Left lobe of liver (tissue), 2 donors: ENCODE measurements around the gene CCDC88C. TPM values are rescaled to one million over a fixed set of nuclear protein-coding genes. Genes with fewer than 3 reads are reported as not detected.
"Not testable (repeated sequence)": the region's sequence is repeated elsewhere in the genome, so short reads cannot be mapped to it uniquely, and the experiment has no call there.

ENCODE experiments used
- ATAC-seq: fragments of 200-7000 bp; cut with Tn5 transposase; one replicate; pipeline ENCODE4 v1.9.1; 2020; ENCODE audit warnings: mild to moderate bottlenecking, moderate library complexity
- DNase-seq: peaks from one replicate; pipeline ENCODE4 v3.0.0-alpha.2; 2020; ENCODE audit warnings: low spot score
- total RNA-seq: library from RNA; stranded (reverse); gene quantifications from one replicate; pipeline ENCODE4 v1.2.1, GENCODE V29; 2021
- donor health status: DM: no; HTN: no; CAD: no; lungs with moderate emphysema.
- donor health status: DM: no; HTN: yes; CAD: no.

CCDC88C gene
- total RNA-seq, 1 donor from 2014 or later = 4.1 TPM

DNA sequence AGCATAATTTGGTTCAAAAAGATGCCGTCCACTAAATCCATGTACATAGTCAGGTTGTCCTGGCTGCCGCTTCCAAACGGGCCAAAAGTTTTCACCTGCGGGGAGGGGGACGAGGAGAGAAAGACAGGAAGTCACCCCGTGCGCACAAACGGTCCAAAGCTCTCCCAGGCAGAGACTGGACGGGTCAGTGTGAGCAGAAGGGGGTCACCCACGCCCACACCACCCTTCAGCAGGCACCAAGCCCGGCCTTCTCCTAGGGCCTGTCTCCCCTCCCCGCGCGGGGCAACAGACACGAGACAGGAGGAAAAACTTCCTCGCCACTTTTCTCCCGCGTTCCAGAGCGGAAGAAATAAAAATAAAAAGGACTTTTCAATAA, 888 bp downstream of the CCDC88C start:
- no peak for DNase-seq
- ATAC-seq = no peak

DNA sequence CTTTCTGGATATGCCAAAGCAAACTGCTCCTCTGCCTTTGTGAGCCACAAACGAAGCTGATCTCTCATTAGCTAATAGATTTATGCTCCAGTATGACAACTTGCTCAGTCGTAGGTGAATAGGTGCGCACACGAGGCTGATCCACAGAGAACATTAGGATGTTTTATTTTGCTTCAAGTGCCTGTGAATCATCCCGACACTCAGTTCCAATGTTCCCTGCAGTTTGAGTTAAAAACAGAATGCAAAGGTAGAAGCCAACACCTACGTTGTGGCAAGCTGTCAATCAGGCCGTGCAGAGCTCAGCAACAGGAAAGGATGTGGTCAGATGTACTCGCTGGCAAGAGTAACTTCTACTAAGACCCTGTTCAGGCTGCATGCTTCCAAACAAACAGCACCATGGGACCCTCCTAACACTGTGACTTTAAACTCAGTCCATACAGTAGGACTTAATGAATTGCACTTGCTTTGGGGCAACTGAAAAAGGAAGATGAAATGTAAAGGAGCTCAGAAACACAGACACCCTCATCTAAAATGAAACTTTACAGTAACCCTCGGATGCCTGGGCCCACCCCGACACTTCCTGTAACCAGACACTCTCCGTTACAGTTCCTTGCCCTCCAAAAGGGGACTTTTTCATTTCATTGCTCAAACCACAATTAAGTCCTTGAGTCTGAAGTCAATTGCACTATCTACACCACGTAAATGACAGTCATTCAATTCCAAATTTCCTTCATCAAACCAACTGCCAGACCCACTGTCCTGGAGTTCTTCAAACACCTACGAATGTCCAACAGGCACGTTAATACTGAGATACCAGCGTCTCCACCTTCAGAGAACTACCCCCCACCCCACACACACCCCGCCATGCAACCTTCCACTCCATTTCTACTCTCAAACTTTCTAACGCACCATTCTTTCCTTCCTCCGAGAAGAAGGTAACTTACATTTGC, 1.6 kb downstream of the CCDC88C start:
- ATAC-seq (no peak), DNase-seq (no peak)

- ATAC-seq (no peak), DNase-seq (no peak)
Measured at GRCh38 chr14:91414475-91414833, 3.2 kb downstream of the CCDC88C start.

DNA sequence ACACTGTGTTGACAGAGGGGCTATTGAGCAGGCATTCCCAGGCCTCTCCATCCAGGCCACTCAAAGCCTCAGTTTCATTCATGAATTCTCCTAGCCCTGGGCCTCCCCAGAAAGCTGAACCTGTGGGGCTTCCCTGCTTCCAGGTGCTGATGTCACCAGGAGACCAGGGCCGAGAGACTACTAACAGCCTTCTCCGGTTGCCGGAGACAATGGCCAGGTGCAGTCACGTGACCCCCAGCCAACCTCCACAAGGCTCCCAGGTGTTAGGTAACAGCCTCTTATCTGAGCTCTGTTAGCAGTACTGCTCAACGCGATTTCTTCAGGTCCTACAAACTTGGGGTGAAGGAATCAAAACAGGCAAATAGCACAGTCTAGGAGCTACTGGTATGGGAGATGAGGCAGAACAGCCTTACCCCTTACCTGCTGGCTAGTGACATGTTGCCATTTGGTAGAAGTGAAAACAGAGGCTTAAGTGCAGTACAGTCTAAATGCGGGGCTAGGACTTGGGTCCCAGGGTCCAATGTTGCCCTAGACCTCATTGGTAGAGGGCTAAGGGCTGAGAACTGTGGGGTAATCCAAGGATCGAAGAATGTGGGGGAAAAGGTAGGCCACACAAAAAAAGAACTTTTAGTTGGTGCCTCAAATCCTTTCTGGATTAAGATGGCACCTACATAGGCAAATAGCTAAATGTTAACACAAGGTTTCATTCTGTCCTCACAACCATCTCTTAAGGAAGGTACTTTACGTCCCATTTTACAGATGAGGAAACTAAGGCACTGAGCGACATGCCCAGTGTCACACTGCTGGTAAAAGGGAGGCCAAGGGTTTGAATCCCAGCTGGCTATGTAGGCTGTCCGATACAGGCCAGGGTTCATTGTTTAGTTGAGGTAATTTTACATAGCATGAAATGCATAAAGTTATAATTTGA, 3.8 kb downstream of the CCDC88C start:
- DNase-seq (no peak), ATAC-seq (no peak)

DNA sequence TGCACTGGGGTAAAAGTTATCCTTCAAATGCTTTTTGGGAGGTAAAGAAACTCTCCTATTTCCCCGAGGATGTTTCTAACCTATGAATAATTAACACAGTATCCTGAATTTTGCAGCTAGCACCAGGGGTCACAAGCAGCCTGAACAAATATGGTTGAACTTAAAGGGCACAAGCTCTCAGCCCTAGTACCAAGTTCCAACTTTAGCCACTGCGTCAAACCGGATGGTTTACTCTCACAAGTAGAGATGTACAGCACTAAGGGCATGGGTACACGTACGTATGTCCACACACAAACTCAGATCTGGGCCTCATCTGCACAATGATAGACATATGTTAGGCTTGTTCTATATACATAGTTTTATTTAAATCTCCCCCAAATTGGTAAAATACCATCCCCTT, 4.7 kb downstream of the CCDC88C start:
- ATAC-seq = no peak
- no peak for DNase-seq

DNA sequence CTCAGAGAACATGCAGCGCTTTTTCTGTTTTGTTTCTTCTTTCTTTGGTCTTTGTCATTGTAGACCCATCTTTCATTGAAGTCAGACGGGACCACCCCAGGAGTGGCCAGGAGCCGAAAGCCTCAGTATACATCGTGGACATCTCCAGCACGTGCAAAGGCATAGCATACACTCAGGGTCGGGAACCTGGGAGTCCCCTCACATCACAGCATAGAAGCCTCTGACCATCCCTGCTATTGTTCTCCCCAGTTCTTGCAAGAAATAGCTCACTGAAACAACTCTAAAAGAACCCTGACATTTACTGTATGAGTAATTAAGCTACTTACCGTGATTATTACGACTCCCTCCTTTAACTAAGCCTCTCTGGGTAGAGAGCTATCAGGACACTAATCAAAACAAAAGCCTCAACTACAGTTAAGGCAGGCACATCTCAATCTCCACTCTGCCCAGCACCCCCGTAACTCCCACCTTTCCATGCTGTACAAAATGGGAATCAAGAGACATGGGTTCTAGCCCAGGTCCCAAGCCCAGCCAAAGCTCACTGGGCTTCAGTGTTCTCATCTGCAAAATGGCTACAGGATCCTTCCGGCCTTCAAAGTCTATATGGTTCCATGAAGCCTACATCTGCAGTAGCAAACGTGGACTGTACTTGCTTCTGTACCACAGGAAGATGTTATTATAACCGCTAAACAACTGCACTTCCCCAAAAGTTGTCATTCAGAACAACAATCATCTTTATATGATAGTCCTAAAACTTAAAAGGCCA, 6.7 kb downstream of the CCDC88C start:
- DNase-seq = no peak
- ATAC-seq = no peak

DNA sequence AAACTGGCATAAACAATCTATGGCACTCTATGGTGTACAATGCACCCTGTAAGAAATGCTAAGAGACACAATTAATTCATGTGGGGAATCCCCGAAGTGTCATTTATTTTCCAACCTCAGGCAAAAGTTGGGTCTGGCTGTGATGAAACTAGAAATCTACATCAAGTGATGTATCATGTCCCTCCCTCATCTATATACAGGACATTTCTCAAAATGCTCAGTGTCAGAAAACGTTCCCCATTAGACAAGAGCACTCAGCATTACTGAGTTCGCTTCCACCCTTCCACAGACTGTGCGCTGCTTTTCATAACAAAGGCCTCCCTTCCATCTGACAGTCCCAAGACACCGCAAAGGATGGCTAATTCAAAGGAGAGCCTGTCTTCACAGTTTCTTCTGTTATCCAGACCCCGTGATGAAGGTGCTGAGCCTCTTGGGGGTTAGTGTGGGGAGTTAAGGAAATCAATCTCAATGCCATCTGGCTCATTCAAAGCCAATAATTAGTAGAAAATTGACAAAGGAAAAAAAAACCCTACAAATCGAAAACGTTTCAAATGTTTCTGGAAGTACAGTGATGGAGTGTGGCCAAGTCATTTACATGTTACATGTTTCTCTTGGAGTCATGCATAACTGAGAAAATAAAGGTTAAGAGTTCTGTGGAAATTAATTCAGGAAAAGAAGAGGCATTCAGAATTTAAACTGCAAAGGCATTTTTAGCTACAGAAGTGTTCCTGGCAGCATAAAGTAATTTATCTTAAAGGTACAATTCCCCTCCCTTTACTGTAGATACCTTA, 7.5 kb downstream of the CCDC88C start:
- ATAC-seq (no peak), DNase-seq (no peak)

GRCh38 chr14:91409240-91409639, 8.4 kb downstream of the CCDC88C start:
- DNase-seq, ATAC-seq: not testable (repeated sequence)

GRCh38 chr14:91406982-91407381, 10.6 kb downstream of the CCDC88C start:
- DNase-seq (no peak), ATAC-seq (no peak)

DNA sequence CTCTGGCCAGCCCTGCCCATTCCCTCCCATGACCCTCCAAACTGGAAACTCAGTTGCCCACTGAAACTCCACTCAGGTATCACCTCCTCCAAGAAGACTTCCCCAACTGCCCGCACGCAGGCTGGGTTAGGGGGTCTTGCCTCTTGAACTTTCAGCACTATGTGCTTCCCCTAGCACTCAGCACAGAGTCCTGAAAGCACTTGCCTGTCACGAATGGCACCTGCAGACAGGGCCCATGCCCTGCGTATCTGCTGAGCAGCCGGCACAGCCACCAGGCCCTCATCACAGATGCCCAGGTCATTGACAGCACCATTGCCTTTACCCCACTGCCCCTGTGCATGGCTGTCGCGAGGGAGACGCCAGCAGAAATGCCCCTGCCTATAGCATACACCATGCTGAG, 11.2 kb downstream of the CCDC88C start:
- no peak for ATAC-seq
- no peak for DNase-seq

GRCh38 chr14:91405724-91406435, 11.7 kb downstream of the CCDC88C start:
- DNase-seq (no peak), ATAC-seq (peak; percentile 40)

DNA sequence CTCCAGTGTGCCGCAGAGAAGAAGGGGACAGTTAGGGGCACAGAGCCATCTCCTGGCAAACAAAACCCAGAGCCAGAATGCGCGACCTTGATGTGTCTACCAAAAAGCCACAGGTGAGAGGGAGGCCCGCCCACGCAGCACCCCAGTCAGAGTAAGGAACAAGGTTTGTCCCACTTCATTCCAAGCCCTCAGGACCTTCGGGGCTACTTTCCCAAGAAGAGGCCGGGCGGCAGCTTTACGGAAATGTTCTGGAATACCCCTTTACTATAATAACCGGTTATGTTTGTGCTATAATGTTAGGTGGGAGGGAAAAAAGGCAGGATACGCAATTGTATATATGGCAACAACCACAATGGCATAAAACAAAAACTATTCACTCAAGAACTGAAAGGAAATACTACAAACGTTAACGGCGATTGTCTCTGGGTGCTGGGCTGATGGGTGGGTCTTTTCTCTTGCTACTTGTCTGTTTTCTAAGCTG, 12.3 kb downstream of the CCDC88C start:
- ATAC-seq = no peak
- DNase-seq = no peak

GRCh38 chr14:91402771-91403600, 14.6 kb downstream of the CCDC88C start:
- ATAC-seq (peak; percentile 39), DNase-seq (no peak)

- DNase-seq (no peak), ATAC-seq (no peak)
Measured at GRCh38 chr14:91402348-91402747, 15.3 kb downstream of the CCDC88C start.

GRCh38 chr14:91401751-91402150, 15.9 kb downstream of the CCDC88C start:
- no peak for ATAC-seq

GRCh38 chr14:91400696-91401095, 16.9 kb downstream of the CCDC88C start:
- ATAC-seq (no peak), DNase-seq (no peak)

More at GRCh38 chr14:91401751-91402150, 15.9 kb downstream of the CCDC88C start:
- DNase-seq = no peak

DNA sequence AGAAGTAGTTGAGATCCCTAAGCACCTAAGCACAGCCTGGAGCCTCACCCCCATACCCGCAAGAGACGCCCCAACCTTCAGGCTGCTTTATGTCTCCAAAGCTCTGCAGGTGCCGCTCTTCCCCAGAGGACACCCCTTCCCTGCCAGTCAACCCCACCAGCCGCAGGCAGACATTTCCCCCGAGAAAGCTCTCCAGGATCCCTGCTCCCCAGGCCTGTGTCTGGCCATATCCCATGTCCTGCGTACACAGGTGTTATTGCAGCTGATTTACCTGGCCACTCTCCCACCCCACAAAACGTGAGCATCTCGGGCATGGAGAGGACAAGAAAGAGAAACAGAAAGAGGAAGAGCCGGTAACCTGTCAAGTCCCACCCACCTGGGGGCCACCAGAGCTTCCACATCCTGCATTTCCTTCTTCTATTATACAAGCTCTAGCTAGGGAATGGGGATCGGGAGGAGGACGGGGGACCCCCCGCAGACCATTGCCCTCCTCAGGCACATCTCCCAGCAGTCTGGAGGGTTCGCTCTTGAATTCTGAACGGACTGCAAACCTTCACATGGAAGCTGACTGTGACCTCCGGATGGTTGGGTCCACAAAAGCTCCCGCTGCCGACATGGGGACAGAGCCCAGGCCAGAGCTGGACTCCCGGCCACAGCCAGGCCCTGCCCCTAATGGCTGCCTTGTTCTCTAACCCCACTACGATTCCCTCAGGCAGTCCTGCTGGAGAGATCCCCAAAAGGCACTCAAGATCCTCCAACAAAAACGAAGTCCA, 17.6 kb downstream of the CCDC88C start:
- no peak for ATAC-seq
- DNase-seq = no peak

DNA sequence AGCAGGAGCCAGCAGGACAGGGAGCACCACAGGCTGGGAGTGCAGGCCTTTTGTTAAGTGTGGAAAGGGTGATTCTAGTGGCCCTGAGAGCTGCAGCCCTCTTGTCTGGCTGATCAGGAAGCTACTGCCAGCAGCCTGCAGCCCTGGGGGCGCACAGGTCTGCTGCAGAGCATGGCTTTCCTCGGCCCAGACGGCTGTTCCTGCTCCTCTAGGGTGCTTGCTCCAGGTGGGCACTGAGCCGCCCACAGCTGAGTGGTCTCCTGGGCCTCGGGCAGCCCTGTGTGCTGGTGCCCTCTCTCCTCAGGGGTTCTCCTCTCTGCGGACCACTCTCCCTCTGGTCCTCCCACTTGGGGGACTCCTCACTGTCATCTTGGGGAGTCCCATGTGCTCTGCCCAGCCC, 18.9 kb downstream of the CCDC88C start:
- DNase-seq (no peak), ATAC-seq (no peak)
